Skin of body (tissue), 2 donors: ENCODE results near the gene GCH1. TPM values are rescaled to one million over a fixed set of nuclear protein-coding genes. Genes with fewer than 3 reads are reported as not detected.
"Not testable (repeated sequence)": the region's sequence is repeated elsewhere in the genome, so short reads cannot be mapped to it uniquely, and the experiment has no call there.

ENCODE experiments used
- DNase-seq: peaks from one replicate; lab custom pipeline; 2025; lab: John Stamatoyannopoulos, UW
- total RNA-seq: library from RNA; depleted of rRNA; stranded (reverse); fragments of >200 nt; gene quantifications from one replicate; pipeline ENCODE4 v1.2.3, GENCODE V29; 2014

GCH1 gene
- total RNA-seq, 1 donor from 2014 or later, result 3.5 TPM

DNA sequence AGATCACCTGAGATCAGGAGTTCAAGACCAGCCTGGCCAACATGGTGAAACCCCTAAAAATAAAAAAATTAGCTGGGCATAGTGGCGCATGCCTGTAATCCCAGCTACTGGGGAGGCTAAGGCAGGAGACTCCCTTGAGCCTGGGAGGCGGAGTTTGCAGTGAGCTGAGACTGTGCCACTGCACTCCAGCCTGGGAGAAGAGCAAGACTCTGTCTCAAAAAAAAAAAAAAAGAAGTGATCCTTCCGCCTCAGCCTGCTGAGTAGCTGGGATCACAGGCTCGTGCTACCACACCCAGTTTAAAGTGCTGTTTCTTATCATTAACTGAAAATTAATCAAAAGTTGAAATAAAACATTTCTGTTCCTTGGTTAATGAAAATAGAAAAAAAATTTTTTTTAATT, 6.3 kb upstream of the GCH1 start:
- not testable (repeated sequence) for DNase-seq

DNA sequence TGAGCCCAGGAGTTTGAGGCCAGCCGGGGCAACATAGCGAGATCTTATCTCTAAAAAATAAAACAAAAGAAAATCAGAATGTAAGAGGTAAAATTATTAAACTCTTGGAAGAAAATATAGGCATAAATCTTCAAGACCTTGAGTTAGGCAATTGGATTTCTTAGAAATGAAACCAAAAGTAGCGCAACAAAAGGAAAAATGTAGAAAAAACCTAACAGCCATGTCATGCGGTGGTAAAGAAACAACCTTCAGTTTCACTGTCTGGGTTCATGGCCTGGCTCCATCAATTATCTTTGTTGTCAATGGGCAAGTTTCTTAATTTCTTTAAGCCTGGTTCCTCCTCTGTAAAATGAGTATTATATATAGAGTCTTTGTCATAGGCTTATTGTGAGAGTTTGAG, 5.6 kb upstream of the GCH1 start:
- DNase-seq, result no peak

DNA sequence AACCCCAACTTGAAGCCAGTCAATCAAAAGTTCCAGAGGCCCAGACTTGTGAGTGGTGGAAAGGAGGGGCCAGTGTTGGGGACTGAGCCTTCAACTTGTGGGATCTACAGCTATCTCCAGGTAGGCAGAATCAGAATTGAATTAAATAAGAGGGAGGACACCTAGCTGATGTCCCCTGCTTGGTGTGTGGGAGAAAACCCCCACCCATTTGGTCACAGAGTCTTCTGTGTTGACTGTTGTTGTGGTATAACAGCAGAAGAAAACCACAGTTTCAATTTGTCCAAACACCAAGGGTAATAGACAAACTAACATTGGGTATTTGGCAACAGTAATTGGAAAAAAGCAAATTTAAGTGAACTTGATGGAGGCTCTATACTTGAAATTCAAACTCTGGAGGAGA, 3.4 kb upstream of the GCH1 start:
- DNase-seq, result no peak

DNA sequence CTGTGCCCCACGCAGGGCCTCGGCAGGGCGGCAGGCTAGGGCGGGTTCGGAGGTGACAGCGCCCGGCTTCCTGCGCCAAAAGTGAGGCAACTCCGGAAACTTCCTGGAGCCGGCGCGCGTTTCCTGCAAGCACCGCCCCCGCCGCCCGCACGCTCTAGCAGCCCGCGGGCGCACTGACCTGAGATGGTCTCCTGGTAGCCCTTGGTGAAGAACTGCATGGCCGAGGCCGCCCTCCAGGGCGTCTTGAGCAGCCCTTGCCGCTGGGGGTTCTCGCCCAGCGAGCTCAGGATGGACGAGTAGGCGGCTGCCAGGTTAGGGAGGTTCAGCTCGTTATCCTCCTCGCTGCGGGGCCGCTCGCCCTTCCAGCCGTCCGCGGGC, 494 bp downstream of the GCH1 start:
- no peak for DNase-seq

DNA sequence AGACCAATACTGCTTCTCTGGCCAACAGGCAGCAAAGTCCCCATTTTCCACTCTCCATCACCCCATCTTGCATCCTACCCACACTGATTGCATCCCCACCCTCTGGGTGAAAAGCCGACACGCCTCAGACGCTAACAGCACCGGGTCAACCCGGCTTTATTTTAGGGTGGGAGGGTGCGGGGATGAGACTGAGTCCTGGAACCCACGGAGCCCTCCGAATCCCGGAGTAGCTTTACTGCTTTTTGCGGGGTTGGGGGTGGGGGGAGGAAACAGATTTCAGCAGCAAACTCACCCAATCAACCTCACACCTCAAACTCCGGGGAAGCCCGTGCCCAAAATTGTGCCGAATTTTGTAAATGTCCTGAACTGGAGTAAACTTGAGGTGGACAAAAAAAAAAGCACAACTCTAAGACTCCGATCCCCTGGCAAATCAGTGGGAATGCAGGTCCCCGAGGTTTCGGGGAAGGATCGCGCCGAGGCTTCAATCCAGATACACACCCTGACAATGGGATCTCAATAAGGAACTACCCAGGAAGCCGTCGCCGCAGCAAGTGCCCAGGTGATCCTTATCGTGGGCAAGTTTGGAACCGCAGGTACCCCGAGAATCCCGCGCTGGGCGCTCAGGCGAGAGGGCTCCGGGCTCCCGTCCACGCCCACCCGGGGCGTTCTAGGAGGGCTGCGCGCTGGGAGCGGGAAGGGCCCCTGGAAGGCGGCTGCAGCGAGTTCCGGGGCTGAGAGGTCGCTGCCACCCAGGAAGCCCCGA, 1.1 kb downstream of the GCH1 start:
- no peak for DNase-seq

DNA sequence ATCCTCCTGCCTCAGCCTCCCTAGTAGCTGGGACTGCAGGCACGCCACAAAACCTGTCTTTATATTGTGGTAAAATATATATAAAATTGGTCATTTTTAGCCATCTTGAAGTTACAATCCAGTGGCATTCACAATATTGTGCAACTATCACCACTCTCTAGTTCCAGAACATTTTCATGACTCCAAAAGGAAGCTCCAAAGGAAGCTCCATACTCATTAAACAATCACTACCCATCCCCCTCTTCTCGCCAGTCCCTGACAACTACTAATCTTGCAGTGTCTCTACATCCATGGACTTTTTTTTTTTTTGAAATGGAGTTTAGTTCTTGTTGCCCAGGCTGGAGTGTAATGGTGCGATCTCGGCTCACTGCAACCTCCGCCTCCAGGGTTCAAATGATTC, 3.1 kb downstream of the GCH1 start:
- DNase-seq, result no peak

DNA sequence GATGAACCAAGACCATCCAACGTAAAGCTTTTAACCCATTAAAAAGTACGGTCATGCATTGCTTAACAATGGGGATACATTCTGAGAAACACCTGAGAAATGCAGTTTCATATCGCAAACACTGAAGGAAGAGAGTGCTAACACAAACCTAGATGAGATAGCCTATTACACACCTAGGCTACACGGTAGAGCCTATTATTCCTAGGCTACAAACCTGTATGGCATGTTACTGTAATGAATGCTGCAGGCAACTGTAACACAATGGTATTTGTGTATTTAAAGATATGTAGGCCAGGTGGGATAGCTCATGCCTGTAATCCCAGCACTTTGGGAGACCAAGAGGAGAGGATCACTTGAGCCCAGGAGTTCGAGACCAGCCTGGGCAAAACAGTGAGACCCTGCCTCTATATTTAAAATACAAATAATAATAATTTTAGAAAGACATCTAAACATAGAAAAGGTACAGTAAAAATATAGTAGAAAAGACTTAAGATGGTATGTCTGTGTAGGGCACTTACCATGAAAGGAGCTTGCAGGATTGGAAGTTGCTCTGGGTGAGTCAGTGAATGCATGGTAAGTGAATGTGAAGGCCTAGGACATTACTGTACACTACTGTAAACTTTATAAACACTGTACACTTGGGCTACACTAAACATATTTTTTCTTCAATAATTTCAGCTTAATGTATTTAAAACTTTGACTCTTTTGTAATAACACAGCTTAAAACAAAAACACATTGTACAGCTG, 4.6 kb downstream of the GCH1 start:
- not testable (repeated sequence) for DNase-seq

DNA sequence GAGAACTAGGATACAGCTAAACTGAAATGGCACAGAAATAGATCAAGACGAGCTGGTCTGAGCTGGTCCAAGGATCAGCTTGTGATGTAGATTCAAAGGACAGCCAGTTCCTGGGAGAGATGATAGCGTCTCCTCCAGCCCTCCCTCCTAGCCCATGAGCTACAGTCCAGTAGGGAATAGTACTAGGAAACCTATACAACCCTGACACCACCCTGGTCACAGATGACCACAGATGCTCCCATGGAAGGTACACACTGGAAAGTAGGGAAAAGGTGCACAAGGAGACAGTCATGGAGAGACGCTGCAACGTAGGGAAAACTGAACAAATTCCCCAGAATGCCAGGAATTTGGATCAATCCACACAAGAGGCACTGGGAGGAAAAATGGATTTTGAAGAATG, 6.9 kb downstream of the GCH1 start:
- DNase-seq, result no peak

DNA sequence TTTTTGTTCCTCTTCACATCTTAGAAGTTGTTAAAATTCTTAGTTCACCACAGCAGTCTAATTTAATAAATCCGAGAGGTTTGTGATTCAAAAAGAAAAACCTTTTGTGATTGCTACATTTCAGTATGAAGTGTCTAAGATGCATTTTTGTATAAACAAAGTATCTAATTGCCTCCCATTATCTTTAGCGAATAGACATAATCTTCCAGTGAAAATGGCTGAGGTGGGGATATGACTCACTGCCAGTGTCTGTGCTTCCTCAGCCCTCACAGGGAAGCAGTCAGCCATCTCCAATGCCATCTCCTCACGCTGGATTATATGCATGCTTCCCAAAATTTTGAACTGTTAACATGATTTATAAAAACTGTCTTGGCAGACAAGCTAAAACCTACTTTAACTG, 7.6 kb downstream of the GCH1 start:
- DNase-seq, result no peak

DNA sequence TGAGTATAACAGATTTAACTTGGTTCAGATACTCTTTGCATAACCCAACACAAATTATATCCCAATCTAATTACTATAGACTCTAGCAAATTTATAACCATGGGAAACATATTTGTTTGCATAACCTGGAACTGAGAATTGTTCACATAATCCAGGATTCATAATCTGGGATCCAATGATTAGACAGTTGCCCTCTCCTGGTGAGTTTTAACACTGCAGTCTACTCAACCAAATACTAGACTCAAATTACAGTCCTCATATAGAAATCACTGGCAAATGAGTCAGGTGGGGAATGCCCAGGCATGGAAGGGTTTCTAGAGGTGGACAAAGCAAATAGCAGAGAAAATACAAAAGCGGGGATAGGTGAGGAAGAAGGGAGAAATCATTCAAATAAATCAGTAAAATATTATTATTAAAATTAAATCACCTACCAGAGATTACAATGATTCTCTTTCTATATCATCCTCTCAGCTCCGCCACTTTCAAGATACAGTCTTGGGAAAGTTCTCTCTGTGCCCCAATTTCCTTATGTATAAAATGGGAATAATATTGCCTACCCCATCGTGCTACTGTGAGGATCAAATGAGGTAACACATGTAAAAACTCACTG, 9.4 kb downstream of the GCH1 start:
- DNase-seq, result peak; percentile 32

DNA sequence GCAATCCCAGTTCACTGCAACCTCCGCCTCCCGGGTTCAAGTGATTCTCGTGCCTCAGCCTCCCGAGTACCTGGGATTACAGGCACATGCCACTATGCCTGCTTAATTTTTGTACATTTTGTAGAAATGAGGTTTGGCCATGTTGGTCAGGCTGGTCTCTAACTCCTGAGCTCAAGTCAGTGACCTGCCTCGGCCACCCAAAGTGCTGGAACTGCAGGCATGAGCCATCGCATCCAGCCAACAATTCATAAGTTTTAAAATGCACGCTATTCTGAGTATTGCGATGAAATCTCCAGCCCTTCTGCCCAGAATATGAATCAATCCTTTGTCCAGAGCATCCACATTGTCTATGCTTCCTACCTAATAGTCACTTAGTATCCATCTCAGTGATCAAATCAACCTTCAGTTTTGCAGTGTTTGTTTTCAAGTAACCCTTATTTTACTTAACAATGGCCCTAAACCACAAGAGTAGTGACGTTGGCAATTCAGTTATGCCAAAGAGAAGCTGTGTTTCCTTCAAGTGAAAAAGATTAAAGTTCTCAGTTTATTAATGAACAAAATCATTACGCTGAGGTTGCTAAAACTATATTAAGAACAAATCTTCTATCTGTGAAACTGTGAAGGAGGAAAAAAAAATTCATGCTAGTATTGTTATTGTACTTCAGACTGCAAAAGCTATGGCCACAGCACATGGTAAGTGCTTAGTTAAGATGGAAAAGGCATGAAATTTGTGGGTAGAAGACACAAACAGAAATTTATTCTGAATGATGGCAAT, 11.0 kb downstream of the GCH1 start:
- DNase-seq, result no peak

DNA sequence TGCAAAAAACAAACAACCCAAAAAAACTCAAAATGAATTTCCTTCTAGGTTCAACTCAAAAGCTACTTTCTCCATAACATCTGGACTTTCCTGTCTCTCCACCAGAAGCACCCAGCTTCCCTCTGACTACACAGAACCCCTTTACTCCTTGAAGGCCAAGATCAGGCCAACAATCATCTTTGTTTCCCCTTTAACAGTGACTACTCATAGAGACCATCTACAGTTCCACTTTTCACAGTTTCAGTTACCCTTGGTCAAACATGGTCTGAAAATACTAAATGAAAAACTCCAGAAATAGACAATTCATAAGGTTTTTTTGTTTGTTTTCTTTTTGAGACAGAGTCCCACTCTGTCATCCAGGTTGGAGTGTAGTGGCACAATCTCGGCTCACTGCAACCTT, 11.8 kb downstream of the GCH1 start:
- no peak for DNase-seq

DNA sequence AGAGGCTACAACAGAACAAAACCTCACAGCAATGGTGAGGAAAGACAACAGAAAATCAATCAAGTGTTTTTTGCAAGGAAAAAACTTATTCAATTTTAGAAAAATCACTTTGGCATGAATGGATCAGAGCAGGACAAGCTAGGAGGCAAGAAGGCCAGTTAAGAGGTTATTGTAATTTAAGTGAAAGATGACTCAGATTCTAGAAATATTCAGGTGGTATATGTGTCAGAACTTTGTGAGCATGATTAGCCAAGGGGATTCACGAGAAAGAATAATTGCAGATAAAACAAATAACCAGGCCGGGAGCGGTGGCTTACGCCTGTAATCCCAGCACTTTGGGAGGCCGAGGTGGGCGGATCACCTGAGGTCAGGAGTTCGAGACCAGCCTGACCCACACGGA, 12.7 kb downstream of the GCH1 start:
- no peak for DNase-seq

DNA sequence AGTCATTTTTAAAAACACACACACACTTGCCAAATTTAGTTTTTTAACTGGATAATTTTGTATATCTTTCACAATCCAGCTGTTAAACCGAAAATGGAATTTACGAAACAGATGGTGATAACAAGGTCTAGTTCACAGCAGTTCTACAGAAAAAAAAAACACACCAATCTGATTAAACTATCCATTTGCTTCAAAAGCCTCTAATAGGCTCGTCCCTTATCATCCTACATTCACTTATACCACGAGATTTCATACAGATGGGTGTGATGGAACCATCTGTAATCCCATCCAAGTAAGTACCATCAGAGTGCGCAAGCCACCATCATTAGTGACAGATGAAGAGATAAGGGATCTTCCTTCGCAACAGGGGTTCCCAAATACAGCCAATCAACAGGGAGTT, 20.1 kb downstream of the GCH1 start:
- no peak for DNase-seq

DNA sequence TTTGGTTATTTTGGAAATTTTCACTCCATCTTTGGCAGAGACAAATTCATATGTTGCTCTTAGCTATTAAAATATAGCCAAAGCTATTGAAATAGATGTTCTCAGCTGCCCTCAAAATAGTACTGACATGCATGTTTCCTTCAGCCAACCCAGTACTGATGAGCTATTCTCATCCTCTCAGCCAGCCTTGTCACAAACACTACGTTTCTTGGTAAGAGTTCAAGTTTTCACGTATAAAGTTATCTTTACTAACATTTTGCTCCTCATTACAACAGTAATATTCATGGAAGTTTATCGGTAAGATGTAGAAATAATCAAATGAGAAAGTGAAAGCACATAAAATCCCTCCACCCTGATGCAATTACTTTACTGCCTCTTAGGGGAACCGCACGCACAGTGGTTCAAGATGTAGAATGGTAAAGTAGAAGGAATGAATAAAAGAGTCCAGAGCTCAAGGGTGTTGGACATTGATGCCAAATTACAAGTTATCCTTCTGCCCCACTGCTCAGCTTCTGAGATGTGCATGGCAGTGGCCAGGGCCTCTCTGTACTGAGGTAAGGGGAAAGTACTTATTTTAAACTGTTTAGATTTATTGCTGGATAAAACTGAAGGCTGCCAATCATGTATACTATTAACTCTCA, 20.7 kb downstream of the GCH1 start:
- peak; percentile 69 for DNase-seq

DNA sequence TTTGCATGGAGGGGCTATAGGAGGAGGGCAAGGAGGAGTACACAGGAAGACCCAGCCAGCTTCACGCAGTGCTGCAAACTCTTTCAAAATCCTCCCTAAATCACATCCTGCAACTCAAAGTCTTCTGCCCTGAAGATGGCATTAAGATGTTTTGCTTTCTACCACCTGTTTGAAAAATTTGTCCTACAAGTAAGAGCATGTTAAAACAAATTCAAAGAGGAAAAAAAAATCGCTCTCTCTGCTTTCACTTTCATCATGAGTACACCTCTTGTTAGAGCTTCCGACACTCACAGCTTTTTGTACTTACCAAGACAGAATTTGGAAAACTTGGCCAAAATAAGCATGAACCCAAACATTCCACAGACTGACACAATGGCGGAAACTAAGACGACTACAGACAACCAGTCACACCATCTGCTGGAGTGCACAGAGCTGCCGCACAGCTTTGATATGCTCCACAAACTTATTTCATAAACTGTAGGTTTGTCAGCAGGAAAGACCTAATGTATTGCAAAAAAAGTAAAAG, 21.3 kb downstream of the GCH1 start:
- peak; percentile 69 for DNase-seq

DNA sequence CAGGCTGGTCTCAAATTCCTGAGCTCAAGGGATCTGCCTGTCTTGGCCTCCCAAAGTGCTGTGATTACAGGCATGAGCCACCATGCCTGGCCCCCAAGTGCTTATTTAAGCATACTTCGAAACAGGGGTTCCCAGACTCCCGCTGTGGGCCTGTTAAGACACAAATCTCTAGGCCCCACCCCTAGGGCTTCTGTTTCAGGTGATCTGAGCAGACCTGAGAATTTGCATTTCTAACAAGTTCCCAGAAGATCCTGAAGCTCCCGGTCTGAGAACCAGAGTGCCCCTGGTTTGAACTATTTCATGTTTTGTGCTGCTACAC, 25.0 kb downstream of the GCH1 start:
- no peak for DNase-seq

DNA sequence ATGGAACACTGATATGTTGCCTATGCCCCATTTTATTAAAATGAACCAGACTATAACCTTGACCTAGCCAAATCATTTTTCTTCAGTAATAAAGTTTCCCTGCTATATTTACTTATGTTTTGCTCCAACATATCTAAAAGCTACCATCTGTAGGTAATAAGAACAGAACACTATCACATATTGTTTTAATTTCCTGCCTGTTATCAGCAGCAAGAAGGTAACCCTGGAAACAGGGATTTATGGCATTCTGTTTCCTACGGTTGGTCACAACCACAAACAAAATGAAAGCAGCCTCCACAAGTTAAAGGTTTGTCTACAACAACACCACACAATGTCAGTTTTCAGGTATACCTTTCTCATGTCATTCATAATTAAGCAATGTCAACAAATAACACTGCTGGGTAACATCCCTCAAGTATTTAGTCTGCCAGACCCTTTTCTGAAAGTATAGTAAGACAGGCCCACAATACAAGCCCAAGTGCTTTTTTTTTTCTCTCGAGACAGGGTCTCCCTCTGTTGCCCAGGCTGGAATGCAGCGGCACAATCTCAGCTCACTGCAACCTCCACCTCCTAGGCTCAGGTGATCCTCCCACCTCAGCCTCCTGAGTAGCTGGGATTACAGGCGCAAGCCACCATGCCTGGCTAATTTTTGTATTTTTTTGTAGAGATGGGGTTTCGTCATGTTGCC, 25.5 kb downstream of the GCH1 start:
- DNase-seq, result no peak

DNA sequence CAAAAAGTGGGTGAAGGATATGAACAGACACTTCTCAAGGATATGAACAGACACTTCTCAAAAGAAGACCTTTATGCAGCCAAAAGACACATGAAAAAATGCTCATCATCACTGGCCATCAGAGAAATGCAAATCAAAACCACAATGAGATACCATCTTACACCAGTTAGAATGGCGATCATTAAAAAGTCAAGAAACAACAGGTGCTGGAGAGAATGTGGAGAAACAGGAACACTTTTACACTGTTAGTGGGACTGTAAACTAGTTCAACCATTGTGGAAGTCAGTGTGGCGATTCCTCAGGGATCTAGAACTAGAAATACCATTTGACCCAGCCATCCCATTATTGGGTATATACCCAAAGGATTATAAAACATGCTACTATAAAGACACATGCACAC, 27.0 kb downstream of the GCH1 start:
- not testable (repeated sequence) for DNase-seq

DNA sequence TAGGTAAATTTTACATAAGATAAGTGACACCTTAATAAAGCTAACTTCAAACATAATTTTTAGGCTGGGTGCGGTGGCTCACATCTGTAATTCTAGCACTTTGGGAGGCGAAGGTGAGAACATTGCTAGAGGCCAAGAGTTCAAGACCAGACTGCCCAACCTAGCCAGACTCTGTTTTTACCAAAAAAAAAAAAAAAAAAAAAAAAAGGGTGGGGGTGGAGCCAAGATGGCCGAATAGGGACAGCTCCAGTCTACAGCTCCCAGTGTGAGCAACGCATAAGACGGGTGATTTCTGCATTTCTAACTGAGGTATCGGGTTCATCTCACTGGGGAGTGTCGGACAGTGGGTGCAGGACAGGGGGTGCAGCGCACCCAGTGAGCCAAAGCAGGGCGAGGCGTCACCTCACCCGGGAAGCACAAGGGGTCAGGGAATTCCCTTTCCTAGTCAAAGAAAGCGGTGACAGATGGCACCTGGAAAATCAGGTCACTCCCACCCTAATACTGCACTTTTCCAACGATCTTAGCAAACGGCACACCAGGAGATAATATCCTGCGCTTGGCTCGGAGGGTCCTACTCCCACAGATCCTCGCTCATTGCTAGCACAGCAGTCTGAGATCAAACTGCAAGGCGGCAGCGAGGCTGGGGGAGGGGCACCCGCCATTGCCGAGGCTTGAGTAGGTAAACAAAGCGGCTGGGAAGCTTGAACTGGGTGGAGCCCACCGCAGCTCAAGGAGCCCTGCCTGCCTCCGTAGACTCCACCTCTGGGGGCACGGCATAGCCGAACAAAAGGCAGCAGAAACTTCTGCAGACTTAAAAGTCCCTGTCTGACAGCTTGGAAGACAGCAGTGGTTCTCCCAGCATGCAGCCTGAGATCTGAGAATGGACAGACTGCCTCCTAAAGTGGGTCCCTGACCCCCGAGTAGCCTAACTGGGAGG, 32.2 kb downstream of the GCH1 start:
- DNase-seq, result not testable (repeated sequence)
